Natural killer cell (primary cell): Measurements from ENCODE around the gene KANSL3. TPM values are rescaled to one million over a fixed set of nuclear protein-coding genes. Genes with fewer than 3 reads are reported as not detected.

Experiments used
- ATAC-seq, 3 donors: fragments of 150-1000 bp in 2 of 3; fragments of 200-7000 bp in 1 of 3; cut with Tn5 transposase; 1 replicate in 1 of 3; 2 replicates in 2 of 3; pipeline ENCODE4 v1.10.0; 2021; ENCODE audit warnings: mild to moderate bottlenecking in 2 of 3, moderate library complexity in 2 of 3
- DNase-seq, 2 donors: peaks; one replicate each; pipeline versions ENCODE4 v3.0.0 to v3.0.0-alpha.2; 2013 to 2021; ENCODE audit warnings: mixed read lengths in 1 of 2
- H3K27ac ChIP-seq: one replicate; pipeline ENCODE4 v1.5.1; 2013; ENCODE audit warnings: mild to moderate bottlenecking, low read length
- H3K27me3 ChIP-seq: one replicate; pipeline ENCODE4 v1.6.1; 2013; ENCODE audit warnings: low read length; ENCODE audit not compliant: control insufficient read depth, insufficient read depth
- H3K36me3 ChIP-seq: one replicate; pipeline ENCODE4 v1.6.1; 2013; ENCODE audit warnings: low read length; ENCODE audit not compliant: control insufficient read depth, insufficient read depth
- H3K4me1 ChIP-seq: one replicate; pipeline ENCODE4 v1.6.1; 2013; ENCODE audit warnings: low read length; ENCODE audit not compliant: control insufficient read depth, insufficient read depth
- H3K4me3 ChIP-seq: one replicate; pipeline ENCODE4 v1.5.1; 2013; ENCODE audit warnings: low read length
- H3K9me3 ChIP-seq: one replicate; pipeline ENCODE4 v1.6.1; 2013; ENCODE audit warnings: low read length; ENCODE audit not compliant: control insufficient read depth, insufficient read depth
- H3K27ac Mint-ChIP-seq, 2 donors: one replicate each; pipeline ENCODE4 v1.8.0; 2022; ENCODE audit warnings: mild to moderate bottlenecking in 2 of 2, mixed read lengths in 2 of 2, moderate library complexity in 1 of 2
- H3K27me3 Mint-ChIP-seq, 2 donors: one replicate each; pipeline ENCODE4 v1.8.0; 2022; ENCODE audit warnings: low read depth in 2 of 2, mixed read lengths in 2 of 2
- H3K36me3 Mint-ChIP-seq: one replicate; pipeline ENCODE4 v1.8.0; 2022; ENCODE audit warnings: mixed read lengths
- H3K4me1 Mint-ChIP-seq, 2 donors: one replicate each; pipeline ENCODE4 v1.8.0; 2022; ENCODE audit warnings: mixed read lengths in 2 of 2
- H3K4me3 Mint-ChIP-seq: one replicate; pipeline ENCODE4 v1.8.0; 2022; ENCODE audit warnings: mild to moderate bottlenecking, moderate library complexity, mixed read lengths
- H3K9me3 Mint-ChIP-seq, 2 donors: one replicate each; pipeline ENCODE4 v1.8.0; 2022; ENCODE audit warnings: mixed read lengths in 2 of 2
- CTCF ChIP-seq: fragments of 200-600 bp; IDR thresholded peaks from one replicate; pipeline ENCODE4 v1.8.0; 2022; ENCODE audit warnings: antibody characterized with exemption
- WGBS: methylation state at CpG from one replicate; pipeline ENCODE4 v1.1.7; 2013; ENCODE audit warnings: missing lambda C conversion rate; ENCODE audit not compliant: insufficient coverage; 5-methylcytosine and 5-hydroxymethylcytosine counted together
- intact Hi-C: fragments of 100-400 bp; cut with micrococcal nuclease; formaldehyde crosslinking; loops from one replicate; pipeline ENCODE4 v1.14.2; 2022
- total RNA-seq, 4 donors: library from RNA; stranded (reverse); fragments of 120-200 nt in 1 of 4; gene quantifications; one replicate each; pipeline versions ENCODE4 v1.2.3 to v1.2.4, GENCODE V29; 2013 to 2022

The KANSL3 gene
- total RNA-seq, 3 donors from 2014 or later (not counting 1 experiment from before 2014, with no cell fraction given): 73.9 to 98.0 (median 83.5) TPM

- intact Hi-C loops: no loop called here
- no peaks in the 10 kb centered on the region for H3K9me3 ChIP-seq
- peaks cover 48% of the 10 kb centered on the region for H3K36me3 ChIP-seq
- no peaks in the 10 kb centered on the region for H3K27me3 Mint-ChIP-seq
- H3K4me1 Mint-ChIP-seq: peaks cover 58 to 65% of the 10 kb centered on the region in 2 donors
- no peaks in the 10 kb centered on the region for H3K36me3 Mint-ChIP-seq
- peak in 2 of 3 donors; percentile 37 to 41 for ATAC-seq
- peaks cover 57% of the 10 kb centered on the region for H3K4me1 ChIP-seq
- H3K27ac ChIP-seq: no peak overlapping the region
- no peaks in the 10 kb centered on the region for H3K27me3 ChIP-seq
- no peaks in the 10 kb centered on the region for H3K9me3 Mint-ChIP-seq
- DNase-seq: peak in 1 of 2 donors; percentile 55
- H3K4me3 ChIP-seq: no peak overlapping the region
- TF ChIP-seq CTCF: no peak
- H3K4me3 Mint-ChIP-seq: peak overlapping the region; percentile 89
- 15% methylated on average over 4 of the region's 8 CpGs for WGBS
- H3K27ac Mint-ChIP-seq: peak overlapping the region; percentile 75 to 80
These were observed 91.3 kb downstream of the KANSL3 start for GRCh38 chr2:96546797-96547196.

GRCh38 chr2:96546321-96546720 is 91.8 kb downstream of the KANSL3 start:
- peaks cover 43% of the 10 kb centered on the region for H3K36me3 ChIP-seq
- no peaks in the 10 kb centered on the region for H3K9me3 ChIP-seq
- intact Hi-C loops: no loop called here
- no peaks in the 10 kb centered on the region for H3K27me3 ChIP-seq
- DNase-seq (peak in 1 of 2 donors; percentile 55), ATAC-seq (peak in 2 of 3 donors; percentile 48 to 61)
- Mint-ChIP-seq H3K4me3 (peak overlapping the region; percentile 89), H3K27me3 (no peaks in the 10 kb centered on the region), H3K9me3 (no peaks in the 10 kb centered on the region), H3K27ac (peak overlapping the region; percentile 75 to 80), H3K4me1 (peaks cover 62 to 70% of the 10 kb centered on the region in 2 donors), H3K36me3 (no peaks in the 10 kb centered on the region)
- H3K27ac ChIP-seq: no peak overlapping the region
- peaks cover 60% of the 10 kb centered on the region for H3K4me1 ChIP-seq
- H3K4me3 ChIP-seq: no peak overlapping the region
- 42% methylated on average over 5 of the region's 5 CpGs for WGBS
- TF ChIP-seq CTCF: no peak

Other genes starting within 250 kb of the KANSL3 start
- not detected for gene NEURL3, start 133.0 kb downstream of the KANSL3 start, total RNA-seq
- gene ARID5A, start 101.6 kb downstream of the KANSL3 start, total RNA-seq: 100 to 1,000 TPM in 2 of 3 donors, 10 to 100 TPM in 1; 90.9 to 117 (median 114) TPM
- not detected for gene FER1L5, start 4.5 kb upstream of the KANSL3 start, total RNA-seq
- 1 to 10 TPM; 4.0 to 7.9 (median 5.9) TPM for gene LMAN2L, start 101.8 kb upstream of the KANSL3 start, total RNA-seq
- 10 to 100 TPM in 2 of 3 donors, 1 to 10 TPM in 1; 9.9 to 12.1 (median 10.7) TPM for gene CNNM4, start 122.6 kb upstream of the KANSL3 start, total RNA-seq
- 10 to 100 TPM; 33.8 to 55.2 (median 45.6) TPM for gene CNNM3, start 178.0 kb upstream of the KANSL3 start, total RNA-seq
- 10 to 100 TPM in 2 of 3 donors, 1 to 10 TPM in 1; 8.3 to 11.2 (median 10.1) TPM for gene ANKRD23, start 205.7 kb upstream of the KANSL3 start, total RNA-seq
- 10 to 100 TPM; 15.5 to 22.3 (median 21.6) TPM for gene ANKRD39, start 219.7 kb upstream of the KANSL3 start, total RNA-seq
- gene SEMA4C, start 231.8 kb upstream of the KANSL3 start, total RNA-seq: 10 to 100 TPM; 51.8 to 78.1 (median 65.8) TPM